ENCODE data around the gene JAKMIP2. TPM values are rescaled to one million over a fixed set of nuclear protein-coding genes. Genes with fewer than 3 reads are reported as not detected.

The JAKMIP2 gene
- total and polyA plus RNA-seq, 8 donors: 0.73 to 11.7 (median 8.1) TPM

- DNase-seq (no peak), ATAC-seq (no peak)
- TF ChIP-seq CTCF (IDR thresholded peaks at IDR 0.05): no peak
- Histone ChIP-seq H3K4me3 (no peak overlapping the region), H3K36me3 (no peaks in the 10 kb centered on the region), H3K9me3 (no peaks in the 10 kb centered on the region), H3K27ac (no peak overlapping the region), H3K27me3 (no peaks in the 10 kb centered on the region), H3K4me1 (no peaks in the 10 kb centered on the region)
- intact Hi-C loops (cut with DNase I): no loop called here
Observed at GRCh38 chr5:147667363-147667762, 115.2 kb downstream of the JAKMIP2 start.

GRCh38 chr5:147666419-147666818 lies 116.1 kb downstream of the JAKMIP2 start:
- intact Hi-C loops (cut with DNase I): no loop called here
- Histone ChIP-seq H3K27ac (no peak overlapping the region), H3K36me3 (no peaks in the 10 kb centered on the region), H3K4me1 (no peaks in the 10 kb centered on the region), H3K9me3 (no peaks in the 10 kb centered on the region), H3K4me3 (no peak overlapping the region), H3K27me3 (no peaks in the 10 kb centered on the region)
- TF ChIP-seq CTCF (IDR thresholded peaks at IDR 0.05): no peak
- no peak for ATAC-seq
- DNase-seq: no peak

DNA sequence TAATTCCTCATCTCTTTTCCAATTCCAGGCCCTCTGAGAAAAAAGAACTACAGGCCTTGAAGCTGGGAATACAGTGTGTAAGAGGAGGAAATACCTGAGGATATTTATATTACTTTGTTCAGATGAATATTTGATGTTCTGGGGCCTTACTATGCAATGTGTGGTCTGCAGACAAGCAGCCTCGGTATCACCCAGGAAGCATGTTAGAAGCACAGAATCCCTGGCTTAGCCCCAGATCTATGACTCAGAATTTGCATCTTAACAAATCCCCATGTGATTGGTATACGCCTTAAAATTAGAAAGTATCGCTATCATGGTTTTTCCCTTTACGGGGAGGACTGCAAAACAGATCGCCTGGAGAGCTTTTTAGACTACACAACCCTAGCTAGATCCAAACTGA lies 121.0 kb downstream of the JAKMIP2 start:
- no peaks in the 10 kb centered on the region for H3K9me3 ChIP-seq
- no peaks in the 10 kb centered on the region for H3K36me3 ChIP-seq
- intact Hi-C loops (cut with DNase I): no loop called here
- H3K27me3 ChIP-seq: no peaks in the 10 kb centered on the region
- no peak overlapping the region for H3K4me3 ChIP-seq
- H3K4me1 ChIP-seq: no peaks in the 10 kb centered on the region
- TF ChIP-seq CTCF (IDR thresholded peaks at IDR 0.05): no peak
- no peak overlapping the region for H3K27ac ChIP-seq
- ATAC-seq (no peak), DNase-seq (no peak)

GRCh38 chr5:147659166-147659929 lies 123.2 kb downstream of the JAKMIP2 start:
- TF ChIP-seq CTCF (IDR thresholded peaks at IDR 0.05): no peak
- no peak overlapping the region for H3K4me3 ChIP-seq
- no peak for ATAC-seq
- no peak overlapping the region for H3K27ac ChIP-seq
- H3K9me3 ChIP-seq: peaks cover 0 to 4% of the 10 kb centered on the region in 2 donors
- H3K4me1 ChIP-seq: no peaks in the 10 kb centered on the region
- no peaks in the 10 kb centered on the region for H3K36me3 ChIP-seq
- intact Hi-C loops (cut with DNase I): no loop called here
- no peaks in the 10 kb centered on the region for H3K27me3 ChIP-seq
- no peak for DNase-seq

- no peak for ATAC-seq
- no peak overlapping the region for H3K4me3 ChIP-seq
- H3K4me1 ChIP-seq: no peaks in the 10 kb centered on the region
- intact Hi-C loops (cut with DNase I): no loop called here
- peaks cover 0 to 4% of the 10 kb centered on the region in 2 donors for H3K9me3 ChIP-seq
- no peak overlapping the region for H3K27ac ChIP-seq
- no peaks in the 10 kb centered on the region for H3K36me3 ChIP-seq
- H3K27me3 ChIP-seq: no peaks in the 10 kb centered on the region
- no peak for DNase-seq
- no peak for TF ChIP-seq CTCF (IDR thresholded peaks at IDR 0.05)
Observed at GRCh38 chr5:147658293-147658932, 124.1 kb downstream of the JAKMIP2 start.

Data from left lung (tissue), 10 donors.